Subcutaneous adipose tissue (tissue), 4 donors: Measurements from ENCODE around the gene NUP62CL. TPM values are rescaled to one million over a fixed set of nuclear protein-coding genes. Genes with fewer than 3 reads are reported as not detected.

Source experiments
- CTCF ChIP-seq: fragments of 450-650 bp; IDR thresholded peaks from one replicate; pipeline ENCODE4 v1.5.1; 2016; ENCODE audit warnings: low read depth, mild to moderate bottlenecking, control low read depth, antibody characterized with exemption, moderate library complexity
- total RNA-seq, 4 donors: library from RNA; depleted of rRNA; stranded (reverse); fragments of >200 nt; gene quantifications; one replicate each; pipeline ENCODE4 v1.1.0, GENCODE V29; 2016

Gene NUP62CL
- total RNA-seq, 4 donors from 2014 or later = not detected

GRCh38 chrX:107206697-107207065 is 448 bp upstream of the NUP62CL start:
- TF ChIP-seq CTCF = no peak

- TF ChIP-seq CTCF = no peak
Measured at GRCh38 chrX:107204068-107204605, 2.1 kb downstream of the NUP62CL start.

GRCh38 chrX:107199491-107199890 is 6.7 kb downstream of the NUP62CL start:
- TF ChIP-seq CTCF = no peak

- TF ChIP-seq CTCF = no peak
Measured at GRCh38 chrX:107197319-107197718, 8.9 kb downstream of the NUP62CL start.

GRCh38 chrX:107171369-107172102 is 34.7 kb downstream of the NUP62CL start:
- no peak for TF ChIP-seq CTCF

- TF ChIP-seq CTCF = no peak
Measured at GRCh38 chrX:107168712-107169111, 37.5 kb downstream of the NUP62CL start.

GRCh38 chrX:107168257-107168656 is 38.0 kb downstream of the NUP62CL start:
- TF ChIP-seq CTCF = no peak
